HepG2 (cell line): Measurements from ENCODE around the gene FAM228B. TPM values are rescaled to one million over a fixed set of nuclear protein-coding genes. Genes with fewer than 3 reads are reported as not detected.

Experiments used
- ATRX ChIP-seq: sonication (generic); formaldehyde crosslinking; IDR thresholded peaks from 2 replicates; pipeline ENCODE4 v1.4.0; 2020; ENCODE audit warnings: missing genetic modification reagents, borderline replicate concordance
- BHLHE40 ChIP-seq: IDR thresholded peaks from 2 replicates; pipeline ENCODE4 v1.6.1; 2011; ENCODE audit warnings: low read length, improper control_type of control experiment
- CEBPG ChIP-seq: IDR thresholded peaks from 2 replicates; pipeline ENCODE4 v1.6.1; 2016
- FOSL1 ChIP-seq: sonication (generic); formaldehyde crosslinking; IDR thresholded peaks from 2 replicates; pipeline ENCODE4 v1.9.0; 2021; ENCODE audit warnings: missing genetic modification reagents, borderline replicate concordance
- FOXK2 ChIP-seq: fragments of 450-650 bp; IDR thresholded peaks from 2 replicates; pipeline ENCODE4 v1.6.1; 2016
- MIER2 ChIP-seq: IDR thresholded peaks from 2 replicates; pipeline ENCODE4 v1.6.1; 2016; ENCODE audit warnings: missing biosample characterization, missing genetic modification reagents
- MIXL1 ChIP-seq: IDR thresholded peaks from 2 replicates; pipeline ENCODE4 v1.6.1; 2016
- MLLT10 ChIP-seq: sonication (generic); formaldehyde crosslinking; IDR thresholded peaks from 2 replicates; pipeline ENCODE4 v1.4.0; 2020; ENCODE audit warnings: missing genetic modification reagents
- MYC ChIP-seq: sonication (generic); formaldehyde crosslinking; IDR thresholded peaks from 2 replicates; pipeline ENCODE4 v1.9.0; 2021; ENCODE audit warnings: missing genetic modification reagents, borderline replicate concordance
- PHF20 ChIP-seq: sonication (generic); formaldehyde crosslinking; IDR thresholded peaks from 2 replicates; pipeline ENCODE4 v1.5.0; 2020; ENCODE audit warnings: mild to moderate bottlenecking, missing genetic modification reagents
- POLR2AphosphoS2 ChIP-seq: IDR thresholded peaks from 2 replicates; pipeline ENCODE4 v1.6.1; 2011; ENCODE audit warnings: low read depth, low read length, improper control_type of control experiment
- THYN1 ChIP-seq: sonication (generic); formaldehyde crosslinking; IDR thresholded peaks from 2 replicates; pipeline ENCODE4 v1.8.1; 2023; ENCODE audit warnings: low read depth, mild to moderate bottlenecking, moderate library complexity, missing genetic modification reagents, borderline replicate concordance
- TSC22D2 ChIP-seq: sonication (generic); formaldehyde crosslinking; IDR thresholded peaks from 2 replicates; pipeline ENCODE4 v1.5.1; 2020; ENCODE audit warnings: missing genetic modification reagents, mild to moderate bottlenecking, borderline replicate concordance
- U2AF1 ChIP-seq: fragments of 200-400 bp; formaldehyde crosslinking; optimal IDR thresholded peaks from 2 replicates; pipeline ENCODE3; 2017; ENCODE audit warnings: mild to moderate bottlenecking, low read depth, low read length
- ZNF335 ChIP-seq: sonication (generic); formaldehyde crosslinking; IDR thresholded peaks from 2 replicates; pipeline ENCODE4 v1.4.0; 2020; ENCODE audit warnings: missing genetic modification reagents
- ZNF556 ChIP-seq: sonication (generic); formaldehyde crosslinking; IDR thresholded peaks from 2 replicates; pipeline ENCODE4 v1.4.0; 2020; ENCODE audit warnings: mild to moderate bottlenecking, missing genetic modification reagents, borderline replicate concordance
- ZNF850 ChIP-seq: sonication (generic); formaldehyde crosslinking; conservative IDR thresholded peaks from 2 replicates; pipeline ENCODE4 v1.9.0; 2021; ENCODE audit warnings: mild to moderate bottlenecking, missing genetic modification reagents
- ZSCAN9 ChIP-seq: IDR thresholded peaks from 2 replicates; pipeline ENCODE4 v1.6.1; 2016; ENCODE audit warnings: borderline replicate concordance
- polyA plus RNA-seq, 8 experiments: library from polyadenylated mRNA; depleted of rRNA in 3 of 8; stranded (reverse) in 7 of 8; unstranded in 1 of 8; fragments of >200 nt; fragmentation: Illumina TruSeq in 4 of 8; extraction: Trizol in 4 of 8; gene quantifications; 2 replicates each; pipeline versions ENCODE4 v1.2.1 to v1.2.3, GENCODE V29; 2011 to 2016; ENCODE audit warnings: low read depth in 4 of 8, missing spikeins in 1 of 8, mixed read lengths in 1 of 8; ENCODE audit not compliant: insufficient read depth in 1 of 8
- total RNA-seq, 5 experiments: library from RNA; depleted of rRNA; stranded (reverse); fragments of >200 nt; fragmentation: Illumina TruSeq; extraction: Trizol; gene quantifications; 2 replicates each; pipeline ENCODE4 v1.2.3, GENCODE V29; 2016; ENCODE audit warnings: low read depth in 1 of 5
- TF ChIP-seq, protein P1 (sequence below): sonication (generic); formaldehyde crosslinking; IDR thresholded peaks from 2 replicates; pipeline ENCODE4 v1.8.0; 2023; ENCODE audit warnings: mild to moderate bottlenecking, missing genetic modification reagents
- TF ChIP-seq, protein P2 (sequence below): sonication (generic); formaldehyde crosslinking; IDR thresholded peaks from 2 replicates; pipeline ENCODE4 v1.4.0; 2020; ENCODE audit warnings: missing genetic modification reagents
- TF ChIP-seq, protein P3 (sequence below): sonication (generic); formaldehyde crosslinking; IDR thresholded peaks from 2 replicates; pipeline ENCODE4 v1.4.0; 2020; ENCODE audit warnings: mild to moderate bottlenecking, low read depth, missing genetic modification reagents
- TF ChIP-seq, protein P4 (sequence below): fragments of 450-650 bp; IDR thresholded peaks from 2 replicates; pipeline ENCODE4 v1.6.1; 2017
- TF ChIP-seq, protein P5 (sequence below): sonication (generic); formaldehyde crosslinking; IDR thresholded peaks from 2 replicates; pipeline ENCODE4 v1.5.0; 2020; ENCODE audit warnings: mild to moderate bottlenecking, missing genetic modification reagents, borderline replicate concordance
- TF ChIP-seq, protein P6 (sequence below): conservative IDR thresholded peaks from 2 replicates; pipeline ENCODE4 v1.6.1; 2018; ENCODE audit warnings: missing genetic modification reagents

The FAM228B gene
- total and polyA plus RNA-seq, 2 of the 13 experiments (the other 11 are each of a cell fraction or from before 2014, with no cell fraction given), result 0.79 to 1.1 TPM

DNA sequence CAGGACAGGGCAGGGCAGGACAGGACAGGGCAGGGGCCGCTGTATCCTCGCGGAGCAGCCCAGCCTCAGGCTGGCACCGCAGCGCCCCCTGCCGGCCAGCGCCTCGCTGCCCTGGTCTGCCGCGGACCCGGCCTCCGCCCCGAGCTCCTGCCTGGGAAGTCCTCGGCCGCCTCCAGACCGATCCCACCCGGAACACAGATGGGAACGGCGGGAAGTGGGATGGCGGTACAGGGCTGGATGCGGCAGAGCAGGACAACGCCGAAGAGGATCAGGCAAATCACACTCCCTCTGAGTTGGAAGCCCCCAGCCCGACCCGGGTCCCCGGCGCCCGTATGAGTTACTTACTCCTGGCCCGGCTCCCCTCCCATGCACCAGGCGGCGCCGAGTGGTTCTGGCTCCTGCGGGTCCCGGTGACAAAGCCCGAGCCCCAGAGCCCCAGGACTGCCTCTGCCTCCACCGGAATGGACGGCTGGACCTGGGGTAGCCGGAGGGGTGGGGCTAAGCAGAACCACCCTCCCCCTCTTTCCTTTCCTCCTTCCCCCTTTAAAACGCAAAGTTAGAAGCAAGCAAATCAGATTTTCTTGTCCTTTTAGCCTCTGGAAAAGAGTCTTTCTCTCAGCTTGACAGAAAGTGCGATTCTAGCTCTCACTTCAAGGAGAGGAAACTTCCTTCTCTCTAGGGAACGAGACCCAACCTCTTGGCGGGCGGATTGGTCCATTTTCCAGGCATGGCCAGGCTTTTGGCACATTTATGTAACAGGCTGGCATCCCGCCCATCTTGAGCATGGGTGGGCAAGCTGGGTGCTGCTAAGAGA lies 38.7 kb upstream of the FAM228B start, which contains the start of gene TP53I3 (continued):
- TF ChIP-seq MLLT10 (CRISPR knock-in tag) (no peak), CEBPG (CRISPR knock-in tag) (0 out of 2 replicates have a peak, but pooled peaks have one; percentile 3), ATRX (CRISPR knock-in tag) (no peak), ZSCAN9 (CRISPR knock-in tag) (no peak), MIER2 (CRISPR knock-in tag) (peak; percentile 63; the same call in 1 of the 2 replicates), TSC22D2 (CRISPR knock-in tag) (no peak), MYC (CRISPR knock-in tag) (peak; percentile 85; the same call in 1 of the 2 replicates), FOSL1 (CRISPR knock-in tag) (no peak), MIXL1 (CRISPR knock-in tag) (no peak), THYN1 (CRISPR knock-in tag) (peak; percentile 81; the same call in 1 of the 2 replicates), U2AF1 (no peak), ZNF850 (CRISPR knock-in tag) (no peak), PHF20 (CRISPR knock-in tag) (peak; percentile 33), BHLHE40 (no peak), POLR2AphosphoS2 (no peak), ZNF335 (CRISPR knock-in tag) (peak; percentile 59; the same call in 1 of the 2 replicates), FOXK2 (no peak), ZNF556 (CRISPR knock-in tag) (peak; percentile 16; the same call in 1 of the 2 replicates)
- TF ChIP-seq, protein P1, sequence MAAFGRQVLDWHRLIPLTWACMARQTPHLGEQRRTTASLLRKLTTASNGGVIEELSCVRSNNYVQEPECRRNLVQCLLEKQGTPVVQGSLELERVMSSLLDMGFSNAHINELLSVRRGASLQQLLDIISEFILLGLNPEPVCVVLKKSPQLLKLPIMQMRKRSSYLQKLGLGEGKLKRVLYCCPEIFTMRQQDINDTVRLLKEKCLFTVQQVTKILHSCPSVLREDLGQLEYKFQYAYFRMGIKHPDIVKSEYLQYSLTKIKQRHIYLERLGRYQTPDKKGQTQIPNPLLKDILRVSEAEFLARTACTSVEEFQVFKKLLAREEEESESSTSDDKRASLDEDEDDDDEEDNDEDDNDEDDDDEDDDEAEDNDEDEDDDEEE (CRISPR knock-in tag), result 0 out of 2 replicates have a peak, but pooled peaks have one; percentile 63
- TF ChIP-seq, protein P2, sequence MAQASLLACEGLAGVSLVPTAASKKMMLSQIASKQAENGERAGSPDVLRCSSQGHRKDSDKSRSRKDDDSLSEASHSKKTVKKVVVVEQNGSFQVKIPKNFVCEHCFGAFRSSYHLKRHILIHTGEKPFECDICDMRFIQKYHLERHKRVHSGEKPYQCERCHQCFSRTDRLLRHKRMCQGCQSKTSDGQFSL (CRISPR knock-in tag), result no peak
- TF ChIP-seq, protein P3, sequence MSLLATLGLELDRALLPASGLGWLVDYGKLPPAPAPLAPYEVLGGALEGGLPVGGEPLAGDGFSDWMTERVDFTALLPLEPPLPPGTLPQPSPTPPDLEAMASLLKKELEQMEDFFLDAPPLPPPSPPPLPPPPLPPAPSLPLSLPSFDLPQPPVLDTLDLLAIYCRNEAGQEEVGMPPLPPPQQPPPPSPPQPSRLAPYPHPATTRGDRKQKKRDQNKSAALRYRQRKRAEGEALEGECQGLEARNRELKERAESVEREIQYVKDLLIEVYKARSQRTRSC (CRISPR knock-in tag), result no peak
- TF ChIP-seq, protein P4, sequence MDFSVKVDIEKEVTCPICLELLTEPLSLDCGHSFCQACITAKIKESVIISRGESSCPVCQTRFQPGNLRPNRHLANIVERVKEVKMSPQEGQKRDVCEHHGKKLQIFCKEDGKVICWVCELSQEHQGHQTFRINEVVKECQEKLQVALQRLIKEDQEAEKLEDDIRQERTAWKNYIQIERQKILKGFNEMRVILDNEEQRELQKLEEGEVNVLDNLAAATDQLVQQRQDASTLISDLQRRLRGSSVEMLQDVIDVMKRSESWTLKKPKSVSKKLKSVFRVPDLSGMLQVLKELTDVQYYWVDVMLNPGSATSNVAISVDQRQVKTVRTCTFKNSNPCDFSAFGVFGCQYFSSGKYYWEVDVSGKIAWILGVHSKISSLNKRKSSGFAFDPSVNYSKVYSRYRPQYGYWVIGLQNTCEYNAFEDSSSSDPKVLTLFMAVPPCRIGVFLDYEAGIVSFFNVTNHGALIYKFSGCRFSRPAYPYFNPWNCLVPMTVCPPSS, result no peak
- TF ChIP-seq, protein P5, sequence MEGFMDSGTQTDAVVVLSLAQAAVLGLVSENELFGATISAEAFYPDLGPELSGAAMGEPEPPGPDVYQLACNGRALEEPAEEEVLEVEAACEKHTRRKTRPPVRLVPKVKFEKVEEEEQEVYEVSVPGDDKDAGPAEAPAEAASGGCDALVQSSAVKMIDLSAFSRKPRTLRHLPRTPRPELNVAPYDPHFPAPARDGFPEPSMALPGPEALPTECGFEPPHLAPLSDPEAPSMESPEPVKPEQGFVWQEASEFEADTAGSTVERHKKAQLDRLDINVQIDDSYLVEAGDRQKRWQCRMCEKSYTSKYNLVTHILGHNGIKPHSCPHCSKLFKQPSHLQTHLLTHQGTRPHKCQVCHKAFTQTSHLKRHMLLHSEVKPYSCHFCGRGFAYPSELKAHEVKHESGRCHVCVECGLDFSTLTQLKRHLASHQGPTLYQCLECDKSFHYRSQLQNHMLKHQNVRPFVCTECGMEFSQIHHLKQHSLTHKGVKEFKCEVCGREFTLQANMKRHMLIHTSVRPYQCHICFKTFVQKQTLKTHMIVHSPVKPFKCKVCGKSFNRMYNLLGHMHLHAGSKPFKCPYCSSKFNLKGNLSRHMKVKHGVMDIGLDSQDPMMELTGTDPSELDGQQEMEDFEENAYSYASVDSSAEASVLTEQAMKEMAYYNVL, result peak; percentile 41; the same call in 1 of the 2 replicates
- TF ChIP-seq, protein P6, sequence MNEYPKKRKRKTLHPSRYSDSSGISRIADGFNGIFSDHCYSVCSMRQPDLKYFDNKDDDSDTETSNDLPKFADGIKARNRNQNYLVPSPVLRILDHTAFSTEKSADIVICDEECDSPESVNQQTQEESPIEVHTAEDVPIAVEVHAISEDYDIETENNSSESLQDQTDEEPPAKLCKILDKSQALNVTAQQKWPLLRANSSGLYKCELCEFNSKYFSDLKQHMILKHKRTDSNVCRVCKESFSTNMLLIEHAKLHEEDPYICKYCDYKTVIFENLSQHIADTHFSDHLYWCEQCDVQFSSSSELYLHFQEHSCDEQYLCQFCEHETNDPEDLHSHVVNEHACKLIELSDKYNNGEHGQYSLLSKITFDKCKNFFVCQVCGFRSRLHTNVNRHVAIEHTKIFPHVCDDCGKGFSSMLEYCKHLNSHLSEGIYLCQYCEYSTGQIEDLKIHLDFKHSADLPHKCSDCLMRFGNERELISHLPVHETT (CRISPR knock-in tag), result no peak; the same call in 1 of the 2 replicates
